ENCODE data around the gene OTX1.

Gene OTX1

DNA sequence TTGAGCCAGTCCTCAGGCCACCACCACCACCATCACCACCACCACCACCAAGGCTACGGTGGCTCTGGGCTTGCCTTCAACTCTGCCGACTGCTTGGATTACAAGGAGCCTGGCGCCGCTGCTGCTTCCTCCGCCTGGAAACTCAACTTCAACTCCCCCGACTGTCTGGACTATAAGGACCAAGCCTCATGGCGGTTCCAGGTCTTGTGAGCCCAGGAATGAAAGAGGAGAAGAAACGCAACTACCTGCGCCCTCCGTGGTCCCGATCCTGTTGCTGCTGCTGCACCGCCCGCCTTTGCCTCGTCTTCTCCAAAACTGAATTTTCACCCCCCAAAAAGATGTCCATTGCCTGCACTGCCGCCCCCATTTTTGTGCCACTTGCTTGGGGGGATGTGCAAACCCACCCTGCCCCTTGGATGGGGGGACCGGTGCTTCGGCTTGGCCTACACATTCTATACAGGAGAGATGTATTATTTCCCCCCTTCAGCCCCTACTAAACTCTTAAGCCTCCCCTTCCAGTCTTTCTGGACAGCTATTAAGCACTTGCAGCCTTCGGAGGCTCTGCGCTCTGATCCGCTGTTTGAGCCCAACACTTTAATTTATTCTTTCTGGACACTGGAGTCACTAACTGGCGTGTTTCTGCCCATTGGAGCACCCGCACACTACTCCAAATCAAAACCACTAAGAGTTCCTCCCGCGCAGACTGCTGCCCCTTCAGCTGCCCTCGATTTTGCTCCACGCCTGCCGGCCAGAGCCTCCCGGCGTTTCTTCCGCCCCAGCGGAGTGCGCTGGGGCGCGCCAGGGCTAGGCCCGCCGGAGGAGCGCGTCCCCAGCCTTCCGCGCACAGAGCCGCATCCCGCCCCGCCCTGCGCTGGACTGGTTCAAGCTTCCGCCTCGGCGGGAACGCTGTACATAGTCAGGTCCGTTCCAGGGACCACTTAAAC lies 5.7 kb downstream of the OTX1 start:
- Histone ChIP-seq H3K9me3 (ENCODE audit: control insufficient read depth, low read length) (no peaks in the 10 kb centered on the region), H3K4me1 (ENCODE audit: control insufficient read depth, insufficient read depth, low read length) (peaks cover 39% of the 10 kb centered on the region), H3K9ac (ENCODE audit: low read length) (no peak overlapping the region), H3K27me3 (ENCODE audit: control insufficient read depth, insufficient read depth, low read length) (peaks cover 99% of the 10 kb centered on the region), H3K4me3 (ENCODE audit: low read length) (no peak overlapping the region), H3K36me3 (ENCODE audit: control insufficient read depth, insufficient read depth, low read length) (no peaks in the 10 kb centered on the region)

DNA sequence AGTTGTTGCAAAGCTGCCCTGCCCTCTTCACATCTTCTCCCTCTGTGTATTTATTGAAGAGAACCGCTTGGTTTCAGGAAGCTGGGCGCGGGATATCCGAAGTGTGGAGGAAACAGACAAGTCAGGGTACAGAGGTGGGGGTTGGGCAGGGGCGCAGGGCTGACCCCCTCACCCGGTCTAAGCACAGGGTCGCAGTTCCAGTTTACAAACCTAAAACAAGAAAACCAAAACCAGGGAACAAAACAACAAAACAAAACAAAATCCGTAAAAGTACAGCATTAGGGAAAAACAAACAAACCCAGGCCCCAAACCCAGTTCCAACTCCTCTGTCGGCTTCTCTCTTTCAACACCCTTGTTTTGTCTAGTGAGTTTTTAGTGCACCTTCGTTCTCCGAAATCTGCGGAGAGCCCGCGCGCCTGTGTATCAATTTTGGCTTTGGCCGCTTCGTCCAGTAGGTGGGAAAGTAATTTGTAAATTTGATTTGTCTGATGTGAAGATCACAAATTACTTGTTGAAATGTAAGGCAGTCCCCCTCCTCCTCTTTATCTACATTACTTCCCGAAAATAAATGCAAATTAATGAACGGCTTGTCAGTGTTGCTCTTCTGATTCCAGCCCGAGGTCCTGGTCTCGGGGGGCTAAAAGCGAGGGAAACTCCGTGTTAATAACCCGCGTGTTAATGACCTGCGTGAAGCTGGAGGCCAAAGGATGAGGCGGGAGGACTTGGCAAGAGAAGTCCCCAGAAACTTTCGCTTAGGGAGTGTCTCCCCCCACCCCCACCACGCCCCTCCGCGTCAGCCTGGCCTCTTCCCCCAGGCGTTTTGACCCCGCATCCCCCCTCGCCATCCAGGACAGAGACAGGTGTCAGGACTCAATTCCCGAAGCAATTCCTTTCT lies 6.9 kb downstream of the OTX1 start:
- H3K9me3 ChIP-seq (ENCODE audit: control insufficient read depth, low read length), result no peaks in the 10 kb centered on the region
- H3K9ac ChIP-seq (ENCODE audit: low read length), result no peak overlapping the region
- peaks cover 39% of the 10 kb centered on the region for H3K4me1 ChIP-seq (ENCODE audit: control insufficient read depth, insufficient read depth, low read length)
- H3K27me3 ChIP-seq (ENCODE audit: control insufficient read depth, insufficient read depth, low read length), result peaks cover 97% of the 10 kb centered on the region
- H3K36me3 ChIP-seq (ENCODE audit: control insufficient read depth, insufficient read depth, low read length), result no peaks in the 10 kb centered on the region
- no peak overlapping the region for H3K4me3 ChIP-seq (ENCODE audit: low read length)

DNA sequence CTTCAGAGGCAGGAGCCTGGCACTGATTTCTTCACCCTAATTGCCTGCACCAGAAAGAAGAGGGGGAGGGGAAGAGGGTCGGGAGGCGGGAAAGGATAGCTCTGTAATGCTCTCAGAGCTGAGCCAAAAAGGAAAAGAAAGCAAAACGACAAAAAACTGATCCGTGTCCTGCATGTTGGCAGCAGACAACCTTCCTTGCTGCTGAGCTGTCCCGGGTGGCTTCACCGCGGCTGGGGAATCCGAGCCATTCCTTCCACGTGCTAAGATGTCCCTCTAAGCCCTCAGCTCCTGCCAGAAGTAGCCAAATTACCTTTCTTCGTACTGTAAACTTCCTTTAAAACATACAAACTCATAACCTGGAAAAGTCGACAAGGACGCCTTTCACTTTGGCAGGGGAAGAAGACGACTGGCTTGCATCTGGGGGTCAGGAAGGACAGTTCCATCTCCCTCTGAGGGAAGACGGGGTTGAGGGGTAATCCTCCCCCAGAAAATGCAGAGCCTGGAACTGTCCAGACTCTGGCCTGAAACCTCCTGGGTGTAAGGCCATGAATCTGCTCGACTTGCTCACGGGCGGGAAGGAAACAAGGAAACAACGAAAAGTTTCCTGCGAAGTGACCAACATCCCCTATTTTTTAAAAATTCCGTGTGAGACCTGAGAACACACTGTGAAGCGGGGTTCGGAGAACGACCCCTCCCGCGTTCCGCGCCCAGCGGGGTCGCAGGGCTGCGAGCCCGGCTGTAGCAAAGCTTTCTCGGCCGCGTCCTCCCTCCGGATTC lies 7.7 kb downstream of the OTX1 start:
- peaks cover 39% of the 10 kb centered on the region for H3K4me1 ChIP-seq (ENCODE audit: control insufficient read depth, insufficient read depth, low read length)
- no peaks in the 10 kb centered on the region for H3K9me3 ChIP-seq (ENCODE audit: control insufficient read depth, low read length)
- no peak overlapping the region for H3K9ac ChIP-seq (ENCODE audit: low read length)
- peaks cover 94% of the 10 kb centered on the region for H3K27me3 ChIP-seq (ENCODE audit: control insufficient read depth, insufficient read depth, low read length)
- no peak overlapping the region for H3K4me3 ChIP-seq (ENCODE audit: low read length)
- no peaks in the 10 kb centered on the region for H3K36me3 ChIP-seq (ENCODE audit: control insufficient read depth, insufficient read depth, low read length)

- Histone ChIP-seq H3K9ac (ENCODE audit: low read length) (no peak overlapping the region), H3K4me3 (ENCODE audit: low read length) (no peak overlapping the region), H3K4me1 (ENCODE audit: control insufficient read depth, insufficient read depth, low read length) (peaks cover 32% of the 10 kb centered on the region)
Observed at GRCh38 chr2:63058921-63059792, 8.5 kb downstream of the OTX1 start.

DNA sequence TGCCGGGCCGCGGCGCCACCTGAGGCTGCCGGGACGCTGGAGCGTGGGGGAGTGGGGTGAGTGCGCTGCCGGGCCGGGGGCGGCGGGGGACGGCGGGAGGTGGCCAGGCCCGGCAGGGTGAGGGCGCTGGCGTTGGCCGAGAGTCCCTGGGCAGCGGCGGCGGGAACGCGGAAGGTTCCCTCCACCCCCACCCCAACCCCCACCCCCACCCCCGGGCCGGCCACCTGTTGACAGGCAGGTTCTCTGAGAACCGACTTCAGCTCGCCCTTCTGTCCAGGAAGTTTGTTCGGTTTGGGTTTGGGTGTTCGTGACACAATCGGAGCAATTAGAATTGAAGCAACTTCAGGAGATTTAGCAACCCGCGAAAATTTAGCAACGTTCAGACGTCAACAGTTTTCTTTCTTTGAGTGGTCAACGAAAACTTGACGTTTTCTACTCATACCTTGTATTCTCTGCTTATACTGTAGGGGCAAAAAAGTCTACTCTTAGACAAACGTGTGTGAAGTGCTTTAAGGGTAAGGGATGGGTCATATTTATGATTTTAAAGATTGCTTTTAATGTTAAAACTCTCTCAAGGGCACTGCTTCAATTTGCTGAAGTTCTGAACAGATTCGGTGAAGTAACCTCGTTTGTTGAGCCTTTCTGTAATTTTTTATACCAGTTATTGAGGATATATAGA lies 9.3 kb downstream of the OTX1 start:
- Histone ChIP-seq H3K4me1 (ENCODE audit: control insufficient read depth, insufficient read depth, low read length) (peaks cover 27% of the 10 kb centered on the region), H3K27me3 (ENCODE audit: control insufficient read depth, insufficient read depth, low read length) (peaks cover 90% of the 10 kb centered on the region), H3K9me3 (ENCODE audit: control insufficient read depth, low read length) (no peaks in the 10 kb centered on the region), H3K9ac (ENCODE audit: low read length) (no peak overlapping the region), H3K4me3 (ENCODE audit: low read length) (no peak overlapping the region), H3K36me3 (ENCODE audit: control insufficient read depth, insufficient read depth, low read length) (no peaks in the 10 kb centered on the region)

More at GRCh38 chr2:63058921-63059792, 8.5 kb downstream of the OTX1 start:
- no peaks in the 10 kb centered on the region for H3K9me3 ChIP-seq (ENCODE audit: control insufficient read depth, low read length)
- no peaks in the 10 kb centered on the region for H3K36me3 ChIP-seq (ENCODE audit: control insufficient read depth, insufficient read depth, low read length)
- peaks cover 94% of the 10 kb centered on the region for H3K27me3 ChIP-seq (ENCODE audit: control insufficient read depth, insufficient read depth, low read length)

- Histone ChIP-seq H3K4me3 (ENCODE audit: low read length) (no peak overlapping the region), H3K9ac (ENCODE audit: low read length) (no peak overlapping the region), H3K9me3 (ENCODE audit: control insufficient read depth, low read length) (no peaks in the 10 kb centered on the region), H3K27me3 (ENCODE audit: control insufficient read depth, insufficient read depth, low read length) (peaks cover 88% of the 10 kb centered on the region), H3K4me1 (ENCODE audit: control insufficient read depth, insufficient read depth, low read length) (peaks cover 21% of the 10 kb centered on the region), H3K36me3 (ENCODE audit: control insufficient read depth, insufficient read depth, low read length) (no peaks in the 10 kb centered on the region)
Observed at GRCh38 chr2:63060472-63060991, 9.9 kb downstream of the OTX1 start.

DNA sequence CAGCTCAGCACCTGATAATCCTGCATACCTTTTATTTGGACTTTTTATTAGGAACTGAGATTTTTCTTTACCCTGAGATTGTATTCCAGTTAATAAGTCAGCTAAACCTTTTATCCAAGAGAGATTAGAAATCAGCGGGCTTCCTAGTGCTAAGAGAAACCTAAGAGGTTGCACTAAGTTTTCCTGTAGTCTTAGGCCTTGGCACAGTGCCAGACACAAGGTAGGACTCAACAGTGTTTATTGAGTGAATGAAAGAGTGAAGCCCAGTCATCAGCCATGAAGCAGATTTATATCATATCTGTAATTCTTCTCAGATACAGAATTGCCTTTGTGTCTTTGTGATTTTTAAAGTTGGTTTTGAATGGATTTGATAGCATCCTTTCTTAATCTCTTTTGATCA lies 13.6 kb downstream of the OTX1 start:
- Histone ChIP-seq H3K4me1 (ENCODE audit: control insufficient read depth, insufficient read depth, low read length) (peaks cover 5% of the 10 kb centered on the region), H3K27me3 (ENCODE audit: control insufficient read depth, insufficient read depth, low read length) (peaks cover 78% of the 10 kb centered on the region)

GRCh38 chr2:63064661-63065060 lies 14.0 kb downstream of the OTX1 start:
- H3K4me1 ChIP-seq (ENCODE audit: control insufficient read depth, insufficient read depth, low read length), result no peaks in the 10 kb centered on the region
- H3K9me3 ChIP-seq (ENCODE audit: control insufficient read depth, low read length), result no peaks in the 10 kb centered on the region
- no peak overlapping the region for H3K4me3 ChIP-seq (ENCODE audit: low read length)
- no peaks in the 10 kb centered on the region for H3K36me3 ChIP-seq (ENCODE audit: control insufficient read depth, insufficient read depth, low read length)
- peaks cover 78% of the 10 kb centered on the region for H3K27me3 ChIP-seq (ENCODE audit: control insufficient read depth, insufficient read depth, low read length)
- no peak overlapping the region for H3K9ac ChIP-seq (ENCODE audit: low read length)

More for the DNA sequence above, 13.6 kb downstream of the OTX1 start:
- H3K4me3 ChIP-seq (ENCODE audit: low read length), result no peak overlapping the region
- H3K36me3 ChIP-seq (ENCODE audit: control insufficient read depth, insufficient read depth, low read length), result no peaks in the 10 kb centered on the region
- H3K9ac ChIP-seq (ENCODE audit: low read length), result no peak overlapping the region
- H3K9me3 ChIP-seq (ENCODE audit: control insufficient read depth, low read length), result no peaks in the 10 kb centered on the region

GRCh38 chr2:63066265-63066664 lies 15.6 kb downstream of the OTX1 start:
- H3K4me3 ChIP-seq (ENCODE audit: low read length), result no peak overlapping the region
- peaks cover 63% of the 10 kb centered on the region for H3K27me3 ChIP-seq (ENCODE audit: control insufficient read depth, insufficient read depth, low read length)
- no peak overlapping the region for H3K9ac ChIP-seq (ENCODE audit: low read length)
- H3K4me1 ChIP-seq (ENCODE audit: control insufficient read depth, insufficient read depth, low read length), result no peaks in the 10 kb centered on the region
- H3K36me3 ChIP-seq (ENCODE audit: control insufficient read depth, insufficient read depth, low read length), result no peaks in the 10 kb centered on the region
- H3K9me3 ChIP-seq (ENCODE audit: control insufficient read depth, low read length), result no peaks in the 10 kb centered on the region

DNA sequence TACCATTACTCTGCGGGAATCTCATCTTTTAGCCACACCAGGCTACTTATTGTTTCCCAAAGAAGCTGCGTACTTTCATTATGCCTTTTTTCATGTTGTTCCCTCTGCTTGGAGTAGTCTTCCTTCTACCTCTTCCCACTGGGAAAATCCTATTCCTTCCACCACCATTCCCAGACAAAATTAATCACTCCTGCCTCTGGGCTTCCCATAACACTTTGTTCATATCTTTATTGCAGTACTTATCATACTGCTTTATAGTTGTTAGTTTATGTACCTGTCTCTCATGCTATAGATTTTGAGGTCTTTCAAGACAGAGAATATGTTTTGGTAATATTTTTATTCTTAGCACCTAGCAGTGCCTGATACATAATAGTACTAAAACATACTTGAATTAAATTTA lies 16.2 kb downstream of the OTX1 start:
- no peak overlapping the region for H3K4me3 ChIP-seq (ENCODE audit: low read length)
- H3K9ac ChIP-seq (ENCODE audit: low read length), result no peak overlapping the region
- no peaks in the 10 kb centered on the region for H3K4me1 ChIP-seq (ENCODE audit: control insufficient read depth, insufficient read depth, low read length)
- H3K9me3 ChIP-seq (ENCODE audit: control insufficient read depth, low read length), result no peaks in the 10 kb centered on the region
- H3K36me3 ChIP-seq (ENCODE audit: control insufficient read depth, insufficient read depth, low read length), result no peaks in the 10 kb centered on the region
- H3K27me3 ChIP-seq (ENCODE audit: control insufficient read depth, insufficient read depth, low read length), result peaks cover 57% of the 10 kb centered on the region

Measured in mucosa of stomach (tissue), 1 donor.